Peyer's patch (tissue), 4 donors: ENCODE measurements around the gene MDFIC.

ENCODE experiments used
- CTCF ChIP-seq, 6 experiments: fragments of 450-650 bp in 4 of 6; fragments of 200-600 bp in 2 of 6; sonication (generic) in 1 of 6; IDR thresholded peaks; one replicate each; pipeline ENCODE4 v1.5.1; 2017 to 2019; ENCODE audit warnings: antibody characterized with exemption in 6 of 6, mild to moderate bottlenecking in 3 of 6, moderate library complexity in 1 of 6
- POLR2A ChIP-seq, 2 donors: fragments of 450-650 bp; IDR thresholded peaks; one replicate each; pipeline ENCODE4 v1.5.1; 2017; ENCODE audit warnings: antibody characterized with exemption in 2 of 2, mild to moderate bottlenecking in 2 of 2, moderate library complexity in 2 of 2

GRCh38 chr7:115068220-115068619 lies 146.3 kb downstream of the MDFIC start:
- TF ChIP-seq CTCF (IDR thresholded peaks at IDR 0.05) = no peak
- no peak for TF ChIP-seq POLR2A (IDR thresholded peaks at IDR 0.05)
